Endodermal cell (in vitro differentiated cells): ENCODE measurements around the gene GASK1B. TPM values are rescaled to one million over a fixed set of nuclear protein-coding genes. Genes with fewer than 3 reads are reported as not detected.

Experiments used
- DNase-seq: peaks from one replicate; pipeline ENCODE4 v3.0.0-alpha.2; 2017
- H3K27ac ChIP-seq: 2 replicates; pipeline ENCODE4 v1.5.1; 2013; ENCODE audit warnings: mild to moderate bottlenecking, low read depth, low read length, moderate library complexity
- H3K27me3 ChIP-seq: 2 replicates; pipeline ENCODE4 v1.6.1; 2013; ENCODE audit warnings: mild to moderate bottlenecking, low read length, moderate library complexity; ENCODE audit not compliant: insufficient read depth, control insufficient read depth, poor library complexity, severe bottlenecking
- H3K36me3 ChIP-seq: 2 replicates; pipeline ENCODE4 v1.7.0; 2013; ENCODE audit warnings: mild to moderate bottlenecking, low read length, moderate library complexity; ENCODE audit not compliant: control insufficient read depth, insufficient read depth
- H3K4me1 ChIP-seq: one replicate; pipeline ENCODE4 v1.7.0; 2013; ENCODE audit warnings: low read length; ENCODE audit not compliant: control insufficient read depth, insufficient read depth
- H3K4me3 ChIP-seq: 2 replicates; pipeline ENCODE4 v1.5.1; 2013; ENCODE audit warnings: mild to moderate bottlenecking, low read length, moderate library complexity
- H3K9ac ChIP-seq: 2 replicates; pipeline ENCODE4 v1.6.1; 2013; ENCODE audit warnings: mild to moderate bottlenecking, low read length, moderate library complexity; ENCODE audit not compliant: poor library complexity, severe bottlenecking; ENCODE audit errors: extremely low read depth
- H3K9me3 ChIP-seq: 2 replicates; pipeline ENCODE4 v1.6.1; 2013; ENCODE audit warnings: mild to moderate bottlenecking, low read length, moderate library complexity; ENCODE audit not compliant: control insufficient read depth
- H3K27ac Mint-ChIP-seq: 2 replicates; pipeline ENCODE4 v1.8.0; 2020; ENCODE audit warnings: mixed read lengths
- H3K27me3 Mint-ChIP-seq: 2 replicates; pipeline ENCODE4 v1.8.0; 2021; ENCODE audit warnings: mild to moderate bottlenecking, mixed read lengths; ENCODE audit not compliant: insufficient read depth
- H3K36me3 Mint-ChIP-seq: 2 replicates; pipeline ENCODE4 v1.8.0; 2020; ENCODE audit warnings: low read depth, mixed read lengths
- H3K4me1 Mint-ChIP-seq: 2 replicates; pipeline ENCODE4 v1.8.0; 2020; ENCODE audit warnings: mixed read lengths
- H3K4me3 Mint-ChIP-seq: 2 replicates; pipeline ENCODE4 v1.8.0; 2020; ENCODE audit warnings: mild to moderate bottlenecking, moderate library complexity, mixed read lengths
- H3K9me3 Mint-ChIP-seq: 2 replicates; pipeline ENCODE4 v1.8.0; 2020; ENCODE audit warnings: mild to moderate bottlenecking, mixed read lengths
- CTCF ChIP-seq: fragments of 200-600 bp; sonication (generic); conservative IDR thresholded peaks from 2 replicates; pipeline ENCODE4 v1.5.0; 2021; ENCODE audit warnings: antibody characterized with exemption, mild to moderate bottlenecking
- WGBS, 2 experiments: methylation state at CpG; one replicate each; pipeline versions ENCODE4 v1.1.5 to v1.1.7; 2013; ENCODE audit warnings: missing lambda C conversion rate in 2 of 2, mixed read lengths in 1 of 2; ENCODE audit not compliant: insufficient coverage in 1 of 2, insufficient read length in 1 of 2; 5-methylcytosine and 5-hydroxymethylcytosine counted together
- total RNA-seq, 2 donors: library from RNA; stranded (reverse); fragmentation: NEBNext Ultra II Directional in 1 of 2; extraction: Animal tissue kit (Norgen Biotek cat#: 25700) in 1 of 2; gene quantifications; 2 replicates in 1 of 2; 3 replicates in 1 of 2; pipeline ENCODE4 v1.2.1, GENCODE V29; 2021

The GASK1B gene
- total RNA-seq, 2 donors from 2014 or later = 2.3 to 4.4 TPM

- 86 to 89% methylated on average over 2 to 4 of the region's 4 CpGs for WGBS, 2 experiments
- Histone ChIP-seq H3K9me3 (peaks cover 4% of the 10 kb centered on the region), H3K4me3 (no peak overlapping the region), H3K9ac (no peak overlapping the region), H3K27ac (no peak overlapping the region), H3K4me1 (no peaks in the 10 kb centered on the region), H3K27me3 (no peaks in the 10 kb centered on the region), H3K36me3 (no peaks in the 10 kb centered on the region)
- Mint-ChIP-seq H3K27me3 (no peaks in the 10 kb centered on the region), H3K36me3 (no peaks in the 10 kb centered on the region), H3K4me1 (peaks cover 7% of the 10 kb centered on the region), H3K27ac (peak overlapping the region; percentile 5), H3K9me3 (peaks cover 3% of the 10 kb centered on the region), H3K4me3 (no peak overlapping the region)
- DNase-seq = no peak
- TF ChIP-seq CTCF = no peak
Observed at GRCh38 chr4:158201322-158201721, 28.5 kb upstream of the GASK1B start.

GRCh38 chr4:158200214-158200613, 27.4 kb upstream of the GASK1B start:
- H3K9ac ChIP-seq = no peak overlapping the region
- no peaks in the 10 kb centered on the region for H3K27me3 ChIP-seq
- Mint-ChIP-seq H3K27me3 (no peaks in the 10 kb centered on the region), H3K4me3 (no peak overlapping the region), H3K36me3 (no peaks in the 10 kb centered on the region), H3K9me3 (no peaks in the 10 kb centered on the region), H3K4me1 (peaks cover 7% of the 10 kb centered on the region), H3K27ac (no peak overlapping the region)
- no peak for TF ChIP-seq CTCF
- H3K27ac ChIP-seq = no peak overlapping the region
- no peak overlapping the region for H3K4me3 ChIP-seq
- DNase-seq = no peak
- 89 to 100% methylated on average over 2 to 3 of the region's 3 CpGs for WGBS, 2 experiments
- no peaks in the 10 kb centered on the region for H3K4me1 ChIP-seq
- H3K9me3 ChIP-seq = no peaks in the 10 kb centered on the region
- H3K36me3 ChIP-seq = no peaks in the 10 kb centered on the region

- Histone ChIP-seq H3K4me1 (no peaks in the 10 kb centered on the region), H3K9ac (no peak overlapping the region), H3K4me3 (no peak overlapping the region), H3K36me3 (no peaks in the 10 kb centered on the region), H3K27me3 (no peaks in the 10 kb centered on the region), H3K9me3 (no peaks in the 10 kb centered on the region), H3K27ac (no peak overlapping the region)
- Mint-ChIP-seq H3K4me3 (no peak overlapping the region), H3K36me3 (no peaks in the 10 kb centered on the region), H3K27me3 (no peaks in the 10 kb centered on the region), H3K9me3 (no peaks in the 10 kb centered on the region), H3K4me1 (peaks cover 7% of the 10 kb centered on the region), H3K27ac (no peak overlapping the region)
- no peak for DNase-seq
- WGBS, 2 experiments = 95 to 96% methylated on average over 4 to 5 of the region's 5 CpGs
- TF ChIP-seq CTCF = no peak
Observed at GRCh38 chr4:158197194-158197776, 24.5 kb upstream of the GASK1B start.
